CD4-positive, alpha-beta T cell treated with Interferon gamma for 1 hour (primary cell): Measurements from ENCODE around the gene PTPRF.

Experiments
- DNase-seq: peaks from one replicate; pipeline ENCODE4 v3.0.0-alpha.2; 2020

Gene PTPRF

DNA sequence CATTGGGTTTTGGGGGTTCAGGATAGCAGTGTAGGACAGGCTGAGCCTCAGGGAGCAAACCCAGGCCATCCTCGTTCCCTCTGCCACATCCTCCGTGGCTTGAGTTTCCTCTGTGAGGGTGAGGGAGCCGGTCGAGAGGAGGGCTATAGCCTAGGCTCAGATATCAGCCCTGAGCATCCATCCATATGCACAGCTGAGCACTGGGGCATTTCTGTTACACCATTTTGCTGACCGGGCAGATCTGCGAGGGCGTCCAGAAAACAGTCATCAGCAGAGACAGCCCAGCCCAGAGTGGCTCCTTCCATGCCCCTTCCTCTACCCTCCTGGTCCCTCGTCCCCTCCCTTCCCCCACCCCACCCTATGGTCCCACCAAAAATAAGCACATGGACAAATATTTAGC, 53.5 kb downstream of the PTPRF start:
- DNase-seq: no peak

DNA sequence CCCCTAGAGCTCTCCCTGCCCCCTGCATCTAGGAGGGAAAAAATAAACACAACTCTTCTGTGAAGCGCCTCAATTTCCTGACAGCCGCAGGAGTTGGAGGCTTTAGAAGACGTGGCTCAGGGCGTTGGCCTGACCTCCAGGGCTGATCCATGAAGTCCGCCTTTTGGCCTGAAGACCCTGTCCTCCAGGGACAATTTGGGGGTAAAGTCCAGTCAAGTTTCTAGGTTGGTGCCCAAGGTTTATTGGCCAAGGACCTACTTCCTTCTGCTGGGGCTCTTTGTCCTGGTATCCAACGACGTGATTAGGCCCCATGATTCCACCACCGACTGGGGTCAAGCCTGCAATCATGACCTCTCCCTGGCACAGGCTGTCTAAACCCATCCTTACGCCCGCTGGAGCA, 54.9 kb downstream of the PTPRF start:
- no peak for DNase-seq

DNA sequence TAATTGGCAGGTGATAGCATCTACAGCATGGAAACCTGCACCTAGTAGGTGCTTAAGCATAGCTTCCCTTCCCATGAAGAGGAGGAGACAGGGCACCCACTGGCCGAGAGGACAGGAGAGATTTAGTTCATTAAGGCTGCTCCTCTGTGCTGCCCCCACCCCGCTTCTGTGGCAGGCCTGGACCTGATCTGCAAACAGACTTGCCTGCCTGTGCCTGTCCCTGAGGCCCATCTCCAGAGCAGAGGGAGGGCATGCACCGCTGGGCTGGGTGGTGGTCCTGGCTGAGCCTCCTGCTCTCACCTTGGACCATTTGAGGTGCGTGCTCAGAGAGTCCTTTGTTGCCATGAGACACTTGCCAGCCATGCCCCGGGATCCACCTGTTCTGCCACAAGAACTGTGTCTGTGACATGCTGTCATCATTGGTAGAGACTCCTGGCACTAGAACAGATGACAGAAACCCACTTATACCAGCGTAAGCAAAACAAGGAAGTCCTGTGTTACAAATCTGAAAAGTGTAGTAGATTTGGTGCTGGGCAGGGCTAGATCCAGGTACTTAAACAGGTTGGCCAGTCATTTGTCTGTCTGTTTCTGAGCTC, 55.6 kb downstream of the PTPRF start:
- DNase-seq: no peak

DNA sequence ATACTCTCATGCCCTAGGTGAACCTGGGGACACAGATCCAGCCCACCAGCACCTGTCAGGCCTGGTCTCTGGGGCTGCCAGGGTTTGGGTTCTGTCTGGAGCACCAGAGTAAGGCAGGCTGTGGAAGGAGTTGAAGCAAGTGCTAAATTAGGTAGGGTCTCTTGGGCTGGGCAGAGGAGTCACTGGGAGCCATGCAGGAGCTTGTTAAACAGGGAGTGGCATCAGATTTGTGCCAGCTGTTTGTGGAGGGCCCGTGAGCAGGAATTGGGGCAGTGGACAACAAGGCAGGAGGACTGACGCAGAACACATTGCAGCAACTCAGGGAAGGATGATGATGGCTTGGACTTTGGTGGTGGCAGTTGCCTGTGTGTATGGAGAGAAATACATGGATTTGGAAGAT, 56.3 kb downstream of the PTPRF start:
- no peak for DNase-seq

DNA sequence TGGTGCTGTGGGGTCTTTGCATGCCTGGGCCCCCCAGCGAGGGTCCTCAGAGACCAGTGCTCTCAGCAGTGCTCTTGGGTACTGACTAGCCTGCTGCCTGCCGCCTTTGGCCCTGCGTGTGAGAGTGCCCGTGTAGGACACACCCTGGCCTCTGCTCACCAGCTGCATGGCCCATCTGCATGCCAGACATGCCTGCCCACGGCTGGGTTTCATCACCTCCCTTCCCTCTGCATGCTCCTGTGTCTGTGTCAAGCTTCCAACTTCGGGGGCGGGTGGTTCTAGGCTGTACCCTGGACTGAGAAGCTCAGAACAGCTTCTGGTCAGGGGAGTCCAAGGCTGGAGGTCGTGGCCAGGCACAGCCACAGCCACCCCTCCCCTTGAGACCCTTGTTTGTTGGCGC, 56.9 kb downstream of the PTPRF start:
- no peak for DNase-seq

DNA sequence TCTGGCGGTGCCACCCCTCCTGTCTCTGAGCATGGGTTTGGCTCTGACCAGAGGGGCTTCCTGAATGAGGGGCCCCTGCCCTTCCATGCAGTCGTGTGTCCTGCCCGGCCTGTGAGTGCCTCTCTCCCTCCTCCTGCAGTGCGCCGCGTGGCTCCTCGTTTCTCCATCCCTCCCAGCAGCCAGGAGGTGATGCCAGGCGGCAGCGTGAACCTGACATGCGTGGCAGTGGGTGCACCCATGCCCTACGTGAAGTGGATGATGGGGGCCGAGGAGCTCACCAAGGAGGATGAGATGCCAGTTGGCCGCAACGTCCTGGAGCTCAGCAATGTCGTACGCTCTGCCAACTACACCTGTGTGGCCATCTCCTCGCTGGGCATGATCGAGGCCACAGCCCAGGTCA, 57.9 kb downstream of the PTPRF start:
- no peak for DNase-seq

DNA sequence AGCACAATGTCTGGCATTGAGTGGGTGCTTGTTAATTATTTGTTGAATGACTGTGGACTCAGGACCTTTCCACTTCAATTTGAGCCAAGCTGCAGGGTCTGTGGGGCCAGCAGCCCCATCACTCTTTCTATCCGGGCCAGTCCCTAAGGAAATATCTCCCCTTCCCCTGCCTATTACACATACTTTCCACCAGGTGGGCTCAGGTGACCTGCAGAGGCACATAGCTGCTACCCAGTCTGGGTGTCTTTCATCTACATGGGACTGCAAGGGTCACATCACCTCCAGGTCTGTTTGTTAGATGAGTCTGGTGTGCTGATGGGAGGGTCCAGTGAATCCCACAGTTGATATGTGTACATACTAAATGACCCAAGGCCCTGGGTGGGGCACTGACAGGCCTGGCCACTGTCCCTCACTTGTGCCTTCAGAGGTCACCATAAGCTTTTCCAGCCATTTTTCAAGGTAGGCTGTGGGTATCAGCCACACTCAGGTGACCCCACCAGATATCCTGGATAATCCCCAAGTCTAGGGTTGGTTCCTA, 59.8 kb downstream of the PTPRF start:
- no peak for DNase-seq

DNA sequence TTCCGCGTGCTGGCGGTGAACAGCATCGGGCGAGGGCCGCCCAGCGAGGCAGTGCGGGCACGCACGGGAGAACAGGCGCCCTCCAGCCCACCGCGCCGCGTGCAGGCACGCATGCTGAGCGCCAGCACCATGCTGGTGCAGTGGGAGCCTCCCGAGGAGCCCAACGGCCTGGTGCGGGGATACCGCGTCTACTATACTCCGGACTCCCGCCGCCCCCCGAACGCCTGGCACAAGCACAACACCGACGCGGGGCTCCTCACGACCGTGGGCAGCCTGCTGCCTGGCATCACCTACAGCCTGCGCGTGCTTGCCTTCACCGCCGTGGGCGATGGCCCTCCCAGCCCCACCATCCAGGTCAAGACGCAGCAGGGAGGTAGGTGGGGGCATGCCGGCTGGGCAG, 60.5 kb downstream of the PTPRF start:
- no peak for DNase-seq

DNA sequence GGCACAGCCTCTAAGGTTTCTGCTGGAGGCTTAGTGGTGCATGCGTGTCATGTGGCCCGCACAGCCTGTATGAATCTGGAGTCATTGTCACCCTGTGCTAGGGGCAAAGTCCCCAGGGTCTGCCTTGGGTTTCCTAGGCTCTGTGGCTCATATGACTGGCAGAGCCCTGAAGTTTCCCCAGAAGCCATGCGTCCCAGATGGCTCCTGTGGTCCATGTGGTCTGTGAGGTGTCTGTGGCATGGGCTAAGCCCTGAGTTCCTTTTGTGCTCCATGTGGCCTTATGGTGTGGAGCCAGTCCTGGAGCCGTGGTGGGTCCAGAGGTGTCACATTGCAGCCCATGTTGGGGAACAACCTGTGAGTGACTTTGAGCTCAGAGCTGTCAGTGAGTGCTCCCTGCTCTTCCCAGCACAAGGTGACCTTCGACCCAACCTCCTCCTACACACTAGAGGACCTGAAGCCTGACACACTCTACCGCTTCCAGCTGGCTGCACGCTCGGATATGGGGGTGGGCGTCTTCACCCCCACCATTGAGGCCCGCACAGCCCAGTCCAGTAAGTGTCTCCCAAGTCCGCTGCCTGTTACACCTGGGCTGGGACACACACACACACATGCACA, 61.5 kb downstream of the PTPRF start:
- no peak for DNase-seq

DNA sequence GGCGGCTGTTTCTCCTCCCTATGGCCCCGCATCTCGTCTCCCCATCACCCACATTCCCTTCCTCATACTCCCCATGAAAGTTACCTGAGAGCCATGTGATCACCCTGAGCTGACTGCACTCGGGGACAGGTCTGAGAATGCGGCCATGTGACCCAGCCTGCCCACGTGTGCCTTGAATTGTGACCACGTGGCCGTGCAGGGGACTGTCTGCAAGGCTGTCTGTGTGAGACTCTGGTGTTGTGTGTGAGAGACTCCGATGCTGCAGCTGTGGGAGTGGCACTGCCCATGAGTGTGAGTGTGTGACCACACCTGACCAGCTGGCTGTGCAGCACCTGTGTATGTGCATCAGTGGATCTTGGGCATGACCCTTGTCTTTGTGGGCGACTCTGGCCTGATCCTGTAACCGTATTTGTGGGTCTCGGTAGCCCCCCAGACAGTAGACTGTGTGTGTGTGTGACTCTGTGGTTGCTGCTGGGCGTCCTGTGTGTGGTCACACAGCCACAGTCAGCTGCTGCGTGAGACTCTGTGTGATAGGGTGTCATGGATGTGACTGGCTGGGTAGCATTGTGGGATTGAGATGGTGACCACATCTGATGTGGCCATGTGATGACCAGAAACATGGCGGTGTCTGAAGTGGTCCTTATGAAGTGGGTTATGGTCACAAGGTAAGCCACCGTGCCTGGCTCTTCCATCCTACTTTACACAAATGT, 62.4 kb downstream of the PTPRF start:
- DNase-seq: no peak

DNA sequence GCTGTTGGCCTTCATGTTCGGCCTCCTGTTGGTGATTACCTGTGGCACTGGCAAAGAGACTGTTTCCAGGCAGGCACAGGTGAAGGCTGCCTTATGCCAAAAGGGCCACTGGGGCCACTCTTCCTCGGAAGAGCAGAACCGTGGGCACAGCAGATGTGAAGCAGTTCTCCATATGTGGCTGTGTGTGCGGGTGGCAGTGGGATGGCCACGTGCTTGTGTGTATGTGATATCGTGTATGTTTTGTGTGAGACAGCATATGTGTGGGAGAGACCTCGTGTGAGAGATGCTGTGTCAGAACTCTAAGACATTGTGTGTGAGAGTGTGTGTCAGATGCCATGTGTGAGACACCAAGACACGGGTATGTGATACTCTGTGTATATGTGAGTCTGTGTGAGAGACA, 65.9 kb downstream of the PTPRF start:
- DNase-seq: no peak

DNA sequence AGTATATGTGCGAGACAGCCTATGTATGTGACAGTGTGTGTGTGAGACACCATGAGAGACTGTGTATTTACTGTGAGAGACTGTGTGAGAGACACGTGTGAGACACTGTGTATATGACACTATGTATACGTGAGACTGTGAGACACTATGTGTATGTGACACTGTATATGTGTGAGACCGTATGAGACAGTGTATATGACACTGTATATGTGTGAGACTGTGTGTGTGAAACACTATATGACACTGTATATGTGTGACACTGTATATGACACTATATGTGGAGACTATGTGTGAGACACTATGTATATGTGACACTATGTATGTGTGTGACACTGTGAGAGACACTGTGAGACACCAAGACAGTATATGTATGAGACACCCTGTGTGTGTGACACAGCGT, 66.3 kb downstream of the PTPRF start:
- no peak for DNase-seq

DNA sequence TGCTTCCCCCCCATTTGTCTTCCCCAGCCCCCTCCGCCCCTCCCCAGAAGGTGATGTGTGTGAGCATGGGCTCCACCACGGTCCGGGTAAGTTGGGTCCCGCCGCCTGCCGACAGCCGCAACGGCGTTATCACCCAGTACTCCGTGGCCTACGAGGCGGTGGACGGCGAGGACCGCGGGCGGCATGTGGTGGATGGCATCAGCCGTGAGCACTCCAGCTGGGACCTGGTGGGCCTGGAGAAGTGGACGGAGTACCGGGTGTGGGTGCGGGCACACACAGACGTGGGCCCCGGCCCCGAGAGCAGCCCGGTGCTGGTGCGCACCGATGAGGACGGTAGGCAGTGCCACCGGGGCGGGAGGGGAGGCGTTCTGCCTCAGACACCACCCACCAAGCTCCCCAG, 67.0 kb downstream of the PTPRF start:
- DNase-seq: no peak

DNA sequence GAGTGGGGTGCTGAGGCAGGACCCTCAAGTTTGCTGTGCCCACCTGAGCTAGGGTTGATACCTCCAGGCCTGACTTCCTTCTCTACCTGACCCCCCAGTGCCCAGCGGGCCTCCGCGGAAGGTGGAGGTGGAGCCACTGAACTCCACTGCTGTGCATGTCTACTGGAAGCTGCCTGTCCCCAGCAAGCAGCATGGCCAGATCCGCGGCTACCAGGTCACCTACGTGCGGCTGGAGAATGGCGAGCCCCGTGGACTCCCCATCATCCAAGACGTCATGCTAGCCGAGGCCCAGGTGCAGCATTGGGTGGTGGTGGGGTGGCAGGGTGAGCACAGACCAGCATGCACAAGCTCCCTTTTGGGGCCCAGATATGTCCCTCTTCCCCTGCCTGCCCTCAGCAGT, 67.9 kb downstream of the PTPRF start:
- DNase-seq: no peak

DNA sequence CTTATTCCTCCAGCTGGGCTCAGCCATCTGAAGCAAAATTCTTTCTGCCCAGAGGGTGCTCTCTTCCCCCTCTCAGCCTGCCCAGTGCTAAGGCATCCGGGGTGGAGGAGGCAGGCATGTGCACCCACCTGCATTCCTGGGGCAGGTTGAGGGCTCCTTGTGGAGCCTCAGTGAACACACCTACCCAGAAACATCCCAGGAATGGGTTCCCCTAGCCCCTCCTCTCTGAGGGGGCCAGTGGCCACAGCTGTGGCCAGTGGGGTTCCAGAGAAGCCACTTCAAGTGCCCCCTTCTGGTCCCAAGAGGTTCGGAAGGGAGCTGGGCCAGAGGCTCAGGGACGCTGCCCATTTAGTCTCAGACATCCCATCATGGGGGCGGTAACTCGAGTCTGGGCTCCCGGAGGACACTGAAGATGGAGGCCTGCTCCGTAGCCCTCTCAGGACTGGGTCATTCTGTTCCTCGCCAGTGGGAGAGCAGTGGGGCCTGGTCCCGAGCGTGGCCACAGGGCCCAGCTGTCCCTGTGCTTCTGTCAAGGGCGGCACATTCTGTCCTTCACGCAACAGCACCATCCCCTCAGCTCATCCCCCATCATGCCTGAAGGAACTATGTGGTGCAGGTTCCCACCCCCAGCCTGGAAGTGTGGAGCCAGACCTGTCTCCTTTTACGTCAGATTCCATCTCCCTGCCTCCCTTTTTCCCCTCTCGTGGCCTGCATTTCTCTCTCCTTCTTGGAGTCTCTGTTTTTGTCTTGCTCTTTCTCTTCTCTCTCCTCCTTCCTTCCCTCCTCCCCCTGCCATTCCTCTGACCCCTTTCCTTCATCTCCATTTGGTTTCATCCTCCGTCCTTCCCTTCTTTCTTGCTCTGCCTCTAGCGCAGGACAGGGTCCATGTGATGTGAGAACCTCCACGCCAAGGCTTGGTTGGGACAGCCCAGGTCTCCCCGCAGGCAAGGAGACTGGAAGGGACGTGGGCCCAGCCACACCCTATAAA, 69.6 kb downstream of the PTPRF start:
- DNase-seq: no peak

DNA sequence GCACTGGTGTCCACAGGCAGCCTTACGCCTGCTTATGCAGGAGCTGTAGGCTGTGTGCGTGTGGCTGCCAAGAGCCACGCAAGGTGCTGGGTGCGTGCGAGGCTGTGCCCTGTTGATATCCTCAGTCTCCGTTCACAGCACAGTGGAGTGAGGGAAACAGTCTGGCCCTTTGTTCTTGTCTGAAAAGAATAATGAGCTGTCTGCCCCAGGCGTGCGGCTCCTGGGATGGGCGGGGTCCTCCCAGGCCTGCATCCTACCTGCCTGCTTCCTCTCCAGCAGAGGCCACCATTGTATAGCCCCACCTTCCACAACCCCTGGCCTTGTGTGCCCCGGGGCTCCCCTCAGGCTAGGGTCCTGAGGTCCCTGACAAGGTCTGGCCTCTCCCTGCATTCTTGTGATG, 72.3 kb downstream of the PTPRF start:
- DNase-seq: no peak

DNA sequence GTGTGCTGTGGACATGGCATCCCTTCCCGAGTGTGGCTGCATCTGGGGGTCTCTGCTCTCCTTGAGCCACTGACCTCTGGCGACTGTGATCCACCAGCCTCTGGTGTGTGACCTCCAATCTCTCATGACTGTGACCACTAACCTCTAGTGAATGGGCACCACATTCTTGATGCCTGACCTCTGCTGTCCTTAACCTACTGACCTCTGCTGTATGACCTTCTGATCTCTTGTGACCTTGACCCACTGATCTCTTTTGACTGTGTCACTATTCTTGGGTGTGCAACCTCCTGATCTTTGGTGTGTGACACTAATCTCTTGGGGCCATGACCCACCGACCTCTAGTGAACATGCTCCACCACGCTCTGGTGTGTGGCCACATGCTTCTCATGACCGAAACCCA, 73.5 kb downstream of the PTPRF start:
- no peak for DNase-seq

DNA sequence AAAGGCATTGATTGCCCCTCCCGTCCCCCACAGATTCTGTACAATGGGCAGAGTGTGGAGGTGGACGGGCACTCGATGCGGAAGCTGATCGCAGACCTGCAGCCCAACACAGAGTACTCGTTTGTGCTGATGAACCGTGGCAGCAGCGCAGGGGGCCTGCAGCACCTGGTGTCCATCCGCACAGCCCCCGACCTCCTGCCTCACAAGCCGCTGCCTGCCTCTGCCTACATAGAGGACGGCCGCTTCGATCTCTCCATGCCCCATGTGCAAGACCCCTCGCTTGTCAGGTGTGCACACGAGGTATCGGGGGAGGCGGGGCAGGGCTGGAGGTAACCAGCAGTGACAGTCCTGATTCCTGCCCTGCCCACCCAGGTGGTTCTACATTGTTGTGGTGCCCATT, 74.5 kb downstream of the PTPRF start:
- no peak for DNase-seq

DNA sequence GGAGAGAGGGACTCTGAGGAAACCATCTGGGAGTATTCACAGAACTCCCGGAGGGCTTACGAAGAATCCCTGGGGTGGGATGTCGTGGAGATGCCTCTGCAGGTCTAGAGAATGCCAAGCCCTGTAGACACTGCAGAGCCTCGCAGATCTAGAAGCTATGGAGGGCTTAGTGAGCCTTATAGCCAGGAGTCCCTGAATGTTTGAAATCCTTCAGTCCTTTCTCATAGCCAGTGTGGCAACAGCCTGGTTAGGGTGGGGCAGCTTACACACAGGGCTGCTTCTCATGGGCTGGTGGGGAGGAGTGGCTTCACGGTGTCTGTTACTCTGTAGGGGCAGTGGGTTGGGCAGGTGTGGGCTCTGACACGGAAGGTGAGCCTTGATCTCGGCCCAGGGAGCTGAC, 75.1 kb downstream of the PTPRF start:
- no peak for DNase-seq

DNA sequence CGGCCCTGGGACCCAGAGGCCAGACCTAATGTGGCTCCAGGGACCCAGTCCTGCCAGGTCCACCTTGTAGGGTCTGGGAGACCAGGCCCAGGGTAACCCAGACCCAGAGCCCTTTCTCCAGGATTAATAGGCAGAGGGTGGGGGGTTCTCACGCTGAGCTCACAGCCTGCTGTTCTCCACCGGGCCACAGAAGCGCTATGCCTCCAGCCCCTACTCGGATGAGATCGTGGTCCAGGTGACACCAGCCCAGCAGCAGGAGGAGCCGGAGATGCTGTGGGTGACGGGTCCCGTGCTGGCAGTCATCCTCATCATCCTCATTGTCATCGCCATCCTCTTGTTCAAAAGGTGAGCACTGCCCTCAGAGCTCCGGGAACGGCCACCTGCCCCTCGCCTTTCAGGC, 75.9 kb downstream of the PTPRF start:
- DNase-seq: no peak

DNA sequence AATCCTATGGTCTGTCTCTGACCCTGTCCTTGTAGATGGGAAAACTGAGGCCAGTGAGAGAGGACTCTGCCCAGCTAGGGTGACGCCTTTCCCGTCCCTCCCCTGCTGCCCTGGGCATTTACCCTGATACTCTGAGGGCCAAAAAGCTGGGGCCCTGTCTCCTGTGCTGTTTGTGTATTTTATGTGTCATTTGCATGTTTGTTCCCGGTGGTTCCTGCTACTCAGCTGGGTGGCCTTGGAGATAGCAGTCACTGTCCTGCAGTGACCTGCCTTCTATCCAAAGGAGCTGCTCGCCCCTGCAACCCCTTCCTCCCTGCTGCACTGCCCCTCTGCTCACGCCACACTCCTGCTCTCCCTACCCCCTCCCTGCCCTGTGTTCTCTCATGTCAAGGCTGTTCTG, 78.1 kb downstream of the PTPRF start:
- no peak for DNase-seq

DNA sequence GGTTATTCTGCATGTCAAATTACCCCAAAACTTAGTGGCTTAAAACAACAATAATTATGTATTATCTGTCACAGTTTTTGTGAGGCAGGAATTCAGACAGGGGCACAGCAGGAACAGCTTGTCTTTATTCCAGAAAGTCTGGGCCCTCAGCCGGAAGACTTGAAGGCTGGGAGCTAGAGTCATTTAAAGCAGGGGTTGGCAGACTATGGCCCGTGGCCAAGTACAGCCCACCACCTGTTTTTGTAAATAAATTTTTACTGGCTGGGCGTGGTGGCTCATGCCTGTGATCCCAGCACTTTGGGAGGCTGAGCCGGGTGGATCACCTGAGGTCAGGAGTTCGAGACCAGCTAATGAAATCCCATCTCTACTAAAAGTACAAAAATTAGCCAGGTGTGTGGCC, 79.7 kb downstream of the PTPRF start:
- DNase-seq: no peak

DNA sequence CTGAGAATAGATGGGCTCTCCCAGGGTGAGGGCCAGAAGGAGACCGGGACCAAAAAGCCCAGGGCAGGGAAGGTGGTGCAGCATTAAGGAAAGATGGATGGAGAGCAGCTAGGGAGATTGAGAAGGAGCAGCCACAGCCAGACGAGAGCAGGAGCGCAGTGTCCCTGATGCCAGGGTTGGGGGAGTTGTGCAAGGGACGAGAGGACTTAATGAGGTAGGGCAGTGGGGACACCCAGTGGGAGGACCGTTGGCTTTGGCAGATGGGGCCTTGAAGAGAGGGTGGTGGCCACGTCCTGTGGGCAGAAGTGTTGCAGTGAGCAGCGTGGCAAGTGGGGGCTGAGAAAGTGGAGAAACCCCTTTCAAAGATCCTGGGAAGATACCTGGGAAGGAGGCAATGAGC, 81.3 kb downstream of the PTPRF start:
- DNase-seq: no peak
